Right lobe of liver (tissue), 6 donors: ENCODE results near the gene SEZ6L. TPM values are rescaled to one million over a fixed set of nuclear protein-coding genes. Genes with fewer than 3 reads are reported as not detected.

Experiments used
- ATAC-seq, 4 donors: fragments of 200-7000 bp; cut with Tn5 transposase; one replicate each; pipeline ENCODE4 v1.9.1; 2020; ENCODE audit warnings: mild to moderate bottlenecking in 4 of 4, moderate library complexity in 4 of 4
- DNase-seq, 3 donors: peaks; one replicate each; pipeline ENCODE4 v3.0.0-alpha.2; 2020
- H3K27ac ChIP-seq, 3 donors: fragments of 200-600 bp; one replicate each; pipeline ENCODE4 v1.8.0; 2022
- H3K27me3 ChIP-seq, 2 donors: fragments of 200-600 bp; one replicate each; pipeline ENCODE4 v1.8.0; 2022
- H3K36me3 ChIP-seq, 4 donors: fragments of 200-600 bp; sonication (generic) in 1 of 4; one replicate each; pipeline versions ENCODE4 v1.5.1 to v1.8.0; 2017 to 2022; ENCODE audit warnings: control low read depth in 1 of 4
- H3K4me1 ChIP-seq, 4 donors: fragments of 200-600 bp; sonication (generic) in 1 of 4; one replicate each; pipeline versions ENCODE4 v1.5.1 to v1.8.0; 2017 to 2022; ENCODE audit warnings: control low read depth in 1 of 4
- H3K4me3 ChIP-seq, 3 donors: fragments of 200-600 bp; one replicate each; pipeline ENCODE4 v1.8.0; 2022
- H3K9me3 ChIP-seq, 4 donors: fragments of 200-600 bp; sonication (generic) in 1 of 4; one replicate each; pipeline versions ENCODE4 v1.5.1 to v1.8.0; 2017 to 2022; ENCODE audit warnings: control low read depth in 1 of 4
- CTCF ChIP-seq, 4 donors: fragments of 200-600 bp in 3 of 4; fragments of 450-650 bp in 1 of 4; IDR thresholded peaks; one replicate each; pipeline versions ENCODE4 v1.5.1 to v1.8.0; 2016 to 2022; ENCODE audit warnings: antibody characterized with exemption in 4 of 4, mild to moderate bottlenecking in 2 of 4
- POLR2A ChIP-seq: fragments of 450-650 bp; IDR thresholded peaks from one replicate; pipeline ENCODE4 v1.6.1; 2017; ENCODE audit warnings: antibody characterized with exemption, mild to moderate bottlenecking
- WGBS: methylation state at CpG from one replicate; pipeline ENCODE4 v1.1.6; 2018; ENCODE audit warnings: low coverage, low lambda C conversion rate; ENCODE audit not compliant: insufficient coverage; ENCODE audit errors: missing lambda C conversion rate; 5-methylcytosine and 5-hydroxymethylcytosine counted together
- intact Hi-C, 2 donors: fragments of 100-400 bp; cut with DNase I; formaldehyde crosslinking; loops; one replicate each; pipeline versions ENCODE4 v1.11.2 to v1.14.1; 2022
- total RNA-seq, 6 experiments: library from RNA; depleted of rRNA in 2 of 6; stranded (reverse); fragments of >200 nt in 2 of 6; fragmentation: NEBNext Ultra II Directional in 3 of 6; extraction: Animal tissue kit (Norgen Biotek cat#: 25700) in 3 of 6; gene quantifications; one replicate each; pipeline versions ENCODE4 v1.1.0 to v1.2.4, GENCODE V29; 2016 to 2023
- donor health status: DM: no; HTN: yes; CAD: no.
- donor health status: DM: no; HTN: no; CAD: no.
- donor health status: DM: no; HTN: no; CAD: no.
- donor health status: DM: no; HTN: yes; CAD: no.
- donor health status: DM: no; HTN: yes; CAD: no.

The SEZ6L gene
- total RNA-seq, 6 experiments from 2014 or later: 0.13 TPM; not detected in 5

GRCh38 chr22:26339755-26340154 lies 170.5 kb downstream of the SEZ6L start:
- no peaks in the 10 kb centered on the region for H3K9me3 ChIP-seq
- H3K36me3 ChIP-seq: no peaks in the 10 kb centered on the region
- no peak overlapping the region for H3K27ac ChIP-seq
- no peaks in the 10 kb centered on the region for H3K27me3 ChIP-seq
- TF ChIP-seq CTCF (IDR thresholded peaks at IDR 0.05) (no peak), POLR2A (no peak)
- 48% methylated on average over 2 of the region's 6 CpGs for WGBS
- intact Hi-C loops: no loop called here
- DNase-seq (no peak), ATAC-seq (no peak)
- H3K4me1 ChIP-seq: no peaks in the 10 kb centered on the region
- H3K4me3 ChIP-seq: no peak overlapping the region

- Histone ChIP-seq H3K36me3 (no peaks in the 10 kb centered on the region), H3K4me1 (no peaks in the 10 kb centered on the region), H3K9me3 (no peaks in the 10 kb centered on the region), H3K27ac (no peak overlapping the region), H3K27me3 (no peaks in the 10 kb centered on the region), H3K4me3 (no peak overlapping the region)
- intact Hi-C loops: no loop called here
- TF ChIP-seq CTCF (IDR thresholded peaks at IDR 0.05) (no peak), POLR2A (no peak)
- WGBS: 26% methylated on average over 5 of the region's 6 CpGs
- ATAC-seq: no peak
- no peak for DNase-seq
Measured at GRCh38 chr22:26342745-26343410, 173.6 kb downstream of the SEZ6L start.

GRCh38 chr22:26345496-26345895 lies 176.2 kb downstream of the SEZ6L start:
- H3K9me3 ChIP-seq: no peaks in the 10 kb centered on the region
- H3K27me3 ChIP-seq: no peaks in the 10 kb centered on the region
- TF ChIP-seq CTCF (IDR thresholded peaks at IDR 0.05) (no peak), POLR2A (no peak)
- no peaks in the 10 kb centered on the region for H3K4me1 ChIP-seq
- H3K36me3 ChIP-seq: no peaks in the 10 kb centered on the region
- no peak overlapping the region for H3K27ac ChIP-seq
- 53% methylated on average over 3 of the region's 3 CpGs for WGBS
- H3K4me3 ChIP-seq: no peak overlapping the region
- DNase-seq (no peak), ATAC-seq (no peak)
- intact Hi-C loops: no loop called here

- Histone ChIP-seq H3K27me3 (no peaks in the 10 kb centered on the region), H3K27ac (no peak overlapping the region), H3K9me3 (no peaks in the 10 kb centered on the region), H3K4me3 (no peak overlapping the region), H3K4me1 (no peaks in the 10 kb centered on the region), H3K36me3 (no peaks in the 10 kb centered on the region)
- 69% methylated on average over 2 of the region's 2 CpGs for WGBS
- ATAC-seq (no peak), DNase-seq (no peak)
- TF ChIP-seq POLR2A (no peak), CTCF (IDR thresholded peaks at IDR 0.05) (no peak)
- intact Hi-C loops: no loop called here
Measured at GRCh38 chr22:26348810-26349526, 179.7 kb downstream of the SEZ6L start.
